ENCODE results near the gene FHAD1. TPM values are rescaled to one million over a fixed set of nuclear protein-coding genes. Genes with fewer than 3 reads are reported as not detected.

FHAD1 gene
- total RNA-seq, 6 experiments from 2014 or later: 0.06 to 0.53 (median 0.12) TPM; not detected in 3

GRCh38 chr1:15280416-15280815 lies 33.4 kb downstream of the FHAD1 start:
- Histone ChIP-seq H3K27me3 (no peaks in the 10 kb centered on the region), H3K36me3 (no peaks in the 10 kb centered on the region), H3K9me3 (no peaks in the 10 kb centered on the region), H3K4me1 (peaks cover 0 to 4% (median 0%) of the 10 kb centered on the region in 4 donors), H3K27ac (no peak overlapping the region), H3K4me3 (no peak overlapping the region)
- TF ChIP-seq POLR2A (IDR thresholded peaks at IDR 0.05): no peak
- TF ChIP-seq CTCF (IDR thresholded peaks at IDR 0.05): no peak
- 47% methylated on average over 3 of the region's 10 CpGs for WGBS (ENCODE audit: insufficient coverage, low coverage, low lambda C conversion rate, missing lambda C conversion rate)
- intact Hi-C loops (cut with DNase I): no loop called here
- ATAC-seq (no peak), DNase-seq (no peak)

- intact Hi-C loops (cut with DNase I): no loop called here
- ATAC-seq (peak in 2 of 4 donors; percentile 23 to 60), DNase-seq (no peak)
- Histone ChIP-seq H3K27ac (no peak overlapping the region), H3K4me1 (peaks cover 0 to 4% (median 0%) of the 10 kb centered on the region in 4 donors), H3K36me3 (no peaks in the 10 kb centered on the region), H3K9me3 (no peaks in the 10 kb centered on the region), H3K4me3 (no peak overlapping the region), H3K27me3 (no peaks in the 10 kb centered on the region)
- TF ChIP-seq POLR2A (IDR thresholded peaks at IDR 0.05) (no peak), CTCF (IDR thresholded peaks at IDR 0.05) (no peak)
- 64% methylated on average over 2 of the region's 2 CpGs for WGBS (ENCODE audit: insufficient coverage, low coverage, low lambda C conversion rate, missing lambda C conversion rate)
Observed at GRCh38 chr1:15282038-15282437, 35.0 kb downstream of the FHAD1 start.

GRCh38 chr1:15282810-15283474 lies 35.9 kb downstream of the FHAD1 start:
- Histone ChIP-seq H3K27ac (no peak overlapping the region), H3K9me3 (no peaks in the 10 kb centered on the region), H3K4me3 (no peak overlapping the region), H3K27me3 (no peaks in the 10 kb centered on the region), H3K4me1 (peaks cover 0 to 4% (median 0%) of the 10 kb centered on the region in 4 donors), H3K36me3 (no peaks in the 10 kb centered on the region)
- ATAC-seq (no peak), DNase-seq (no peak)
- TF ChIP-seq POLR2A (IDR thresholded peaks at IDR 0.05) (no peak), CTCF (IDR thresholded peaks at IDR 0.05) (no peak)
- WGBS (ENCODE audit: insufficient coverage, low coverage, low lambda C conversion rate, missing lambda C conversion rate): 91% methylated on average over 5 of the region's 7 CpGs
- intact Hi-C loops (cut with DNase I): no loop called here

GRCh38 chr1:15283526-15283925 lies 36.5 kb downstream of the FHAD1 start:
- H3K9me3 ChIP-seq: no peaks in the 10 kb centered on the region
- H3K27ac ChIP-seq: no peak overlapping the region
- H3K27me3 ChIP-seq: no peaks in the 10 kb centered on the region
- TF ChIP-seq POLR2A (IDR thresholded peaks at IDR 0.05) (no peak), CTCF (IDR thresholded peaks at IDR 0.05) (no peak)
- ATAC-seq (no peak), DNase-seq (no peak)
- H3K36me3 ChIP-seq: no peaks in the 10 kb centered on the region
- intact Hi-C loops (cut with DNase I): no loop called here
- 88% methylated on average over 2 of the region's 2 CpGs for WGBS (ENCODE audit: insufficient coverage, low coverage, low lambda C conversion rate, missing lambda C conversion rate)
- H3K4me3 ChIP-seq: no peak overlapping the region
- peaks cover 0 to 4% (median 0%) of the 10 kb centered on the region in 4 donors for H3K4me1 ChIP-seq

All from right lobe of liver (tissue), 6 donors.